ENCODE measurements around the gene INKA1.
"Not testable (repeated sequence)": the region's sequence is repeated elsewhere in the genome, so short reads cannot be mapped to it uniquely, and the experiment has no call there.

INKA1 gene

DNA sequence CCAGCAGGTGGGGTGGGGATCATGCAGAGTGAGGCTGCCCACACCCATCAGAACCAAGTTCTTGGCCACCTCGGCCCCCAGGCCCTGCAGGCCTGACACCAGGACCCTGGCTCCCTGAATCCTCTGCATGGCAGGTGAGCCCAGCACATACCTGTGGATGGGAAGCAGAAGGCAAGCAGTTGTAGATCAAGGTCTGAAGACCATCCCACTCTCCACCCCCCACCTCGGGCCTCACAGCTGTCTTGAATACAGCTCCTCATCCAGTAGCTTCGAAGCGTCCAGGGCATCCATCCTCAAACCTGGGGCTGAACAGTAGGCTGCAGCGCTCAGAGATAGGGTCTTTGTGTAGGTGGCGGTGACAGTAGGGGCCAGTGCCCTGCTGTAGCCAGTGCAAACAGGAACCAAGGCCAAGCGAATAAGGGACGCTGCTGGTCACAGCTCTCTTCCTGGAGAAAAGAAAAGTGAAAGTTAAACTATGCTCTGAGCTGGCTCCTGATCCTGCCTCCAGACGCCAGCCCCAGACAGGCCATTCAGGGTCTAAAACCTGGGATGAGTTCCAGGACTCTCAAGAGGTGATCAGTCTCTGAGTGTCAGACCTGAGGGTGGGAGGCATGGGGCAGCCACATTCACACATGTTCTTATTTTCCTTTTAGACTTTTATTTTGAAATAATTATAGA, 10.6 kb downstream of the INKA1 start, which contains the start of gene UBA7:
UBA7 (minus strand) TSS at position 457 of the 678 bp plus-strand sequence; CDS start at position 291, 166 bp downstream.
- DNase-seq = peak in 1 of 2 experiments; percentile 12

DNA sequence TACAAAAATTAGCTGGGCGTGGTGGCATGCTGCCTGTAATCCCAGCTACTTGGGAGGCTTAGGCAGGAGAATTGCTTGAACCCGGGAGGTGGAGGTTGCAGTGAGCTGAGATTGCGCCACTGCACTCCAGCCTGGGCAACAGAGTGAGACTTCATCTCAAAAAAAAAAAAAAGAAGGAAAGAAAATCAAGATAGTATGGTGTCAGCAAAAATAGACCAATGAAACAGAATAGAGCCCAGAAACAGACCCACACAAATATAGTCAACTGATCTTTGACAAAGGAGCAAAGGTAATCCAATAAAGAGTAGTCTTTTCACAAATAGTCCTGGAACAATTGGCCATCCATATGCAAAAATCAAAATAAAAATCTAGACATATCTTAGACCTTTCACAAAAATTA, 20.1 kb downstream of the INKA1 start:
- not testable (repeated sequence) for DNase-seq

DNA sequence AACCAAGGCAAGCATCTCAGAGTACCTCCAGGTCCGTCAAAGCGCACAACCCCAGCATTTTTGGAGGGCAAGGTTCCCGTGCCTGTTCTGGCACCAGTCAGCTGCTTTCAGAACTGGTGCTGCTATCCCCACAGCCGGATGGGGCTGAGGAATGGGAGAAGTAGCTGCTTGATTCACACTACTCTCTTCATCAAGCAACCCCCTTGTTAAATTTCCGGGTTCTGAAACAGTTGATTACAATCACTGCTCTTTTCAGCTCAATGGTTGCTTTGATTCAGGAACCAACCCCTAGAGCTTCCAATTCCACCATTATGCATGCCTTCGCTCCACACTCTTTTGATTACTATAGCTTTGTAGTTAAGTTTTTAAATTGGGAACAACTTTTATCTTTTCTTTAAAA, 23.0 kb downstream of the INKA1 start:
- no peak for DNase-seq

DNA sequence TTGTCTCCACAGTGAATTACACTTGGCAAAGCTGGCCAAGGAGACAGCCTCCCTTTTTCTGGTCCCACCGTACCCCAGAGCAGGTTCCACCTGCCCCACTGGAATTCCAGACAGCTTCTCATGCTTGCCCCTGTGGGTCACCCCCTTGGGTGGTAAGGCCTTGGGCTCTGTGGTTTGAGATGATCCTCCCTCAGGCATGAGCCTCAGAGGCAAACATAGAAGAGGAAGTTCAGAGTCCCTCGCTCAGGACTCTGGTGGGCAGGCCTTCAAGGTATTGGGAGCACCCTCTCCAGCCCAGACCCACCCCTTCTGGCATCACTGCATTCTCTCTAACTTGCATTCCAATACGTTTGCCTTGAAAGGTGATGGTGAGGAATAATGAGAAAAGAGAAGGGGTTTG, 28.3 kb downstream of the INKA1 start:
- no peak for DNase-seq

DNA sequence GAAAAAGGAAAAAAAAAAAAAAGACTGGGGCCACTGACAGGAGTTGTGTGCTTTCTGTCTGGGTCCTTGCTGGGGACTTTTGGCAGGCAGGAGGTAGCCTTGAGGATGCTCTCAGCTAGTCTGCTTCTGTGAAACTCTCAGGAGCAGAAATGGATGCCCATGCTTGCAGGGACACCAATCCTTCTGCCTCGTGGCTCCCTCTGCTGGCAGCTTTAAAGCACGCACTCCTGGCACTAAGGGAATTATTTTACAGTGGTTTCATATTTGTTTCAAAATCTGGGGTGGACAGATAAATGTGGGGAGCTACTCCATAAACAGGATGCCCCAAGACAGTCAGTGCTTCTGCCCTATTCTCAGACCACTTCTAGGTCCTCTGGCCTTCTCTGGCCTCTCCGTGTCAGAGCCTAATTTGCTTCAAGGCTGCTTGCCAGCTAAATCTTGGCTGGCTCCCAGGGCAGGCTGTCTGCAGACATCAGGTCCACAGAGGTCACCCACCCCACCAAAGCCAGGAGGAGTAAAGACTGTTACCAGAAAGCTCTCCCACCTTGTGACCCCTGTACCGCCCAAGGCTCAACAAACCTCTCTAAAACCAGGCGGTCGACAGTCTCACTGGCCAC, 36.2 kb downstream of the INKA1 start:
- peak; percentile 33 to 47 for DNase-seq

DNA sequence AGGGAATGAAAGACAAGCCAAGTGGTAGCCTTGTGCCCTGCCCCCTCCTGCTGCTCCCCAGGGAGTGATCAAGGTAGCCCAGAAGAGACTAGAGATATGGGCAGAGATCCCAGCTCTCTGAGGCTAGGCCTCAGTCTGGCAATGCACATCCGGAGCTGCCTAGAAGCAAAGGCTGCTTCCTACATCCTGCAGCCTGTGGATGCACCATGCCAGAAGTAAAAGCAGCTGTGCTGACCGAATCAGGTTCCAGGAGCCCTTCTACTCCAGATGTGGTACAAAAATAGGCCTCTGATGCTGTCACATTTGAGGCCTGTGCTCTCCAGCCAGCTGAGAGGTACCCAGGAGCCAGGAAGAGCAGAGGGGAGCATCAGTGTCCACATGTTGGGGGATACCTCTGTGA, 37.3 kb downstream of the INKA1 start:
- no peak for DNase-seq

DNA sequence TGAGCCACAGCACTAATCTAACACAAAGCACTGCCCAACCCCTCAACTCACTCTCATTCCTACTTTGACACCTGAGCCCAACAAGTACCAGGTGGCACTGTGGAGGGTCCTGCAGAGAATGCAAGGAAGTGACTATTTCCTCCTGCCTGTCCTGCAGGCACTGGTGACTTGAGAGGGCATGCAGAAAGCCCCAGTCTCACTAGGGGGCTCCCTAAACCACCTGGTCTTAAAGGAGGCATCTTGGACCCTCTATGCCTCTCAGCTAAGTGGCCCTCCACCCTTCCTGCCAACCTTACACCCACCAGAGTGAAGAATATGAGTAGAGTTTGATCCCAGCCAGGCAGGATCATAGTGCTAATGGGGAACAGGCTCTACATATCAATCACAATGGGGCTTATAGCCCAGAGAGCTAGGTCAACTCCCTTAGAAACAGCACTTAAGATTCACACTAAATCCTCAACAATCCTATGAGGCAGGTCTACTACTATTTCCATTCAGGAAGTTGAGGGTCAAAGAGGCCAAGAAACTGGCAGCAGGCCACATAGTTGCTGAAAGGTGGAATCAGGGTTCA, 38.1 kb downstream of the INKA1 start:
- DNase-seq = no peak

DNA sequence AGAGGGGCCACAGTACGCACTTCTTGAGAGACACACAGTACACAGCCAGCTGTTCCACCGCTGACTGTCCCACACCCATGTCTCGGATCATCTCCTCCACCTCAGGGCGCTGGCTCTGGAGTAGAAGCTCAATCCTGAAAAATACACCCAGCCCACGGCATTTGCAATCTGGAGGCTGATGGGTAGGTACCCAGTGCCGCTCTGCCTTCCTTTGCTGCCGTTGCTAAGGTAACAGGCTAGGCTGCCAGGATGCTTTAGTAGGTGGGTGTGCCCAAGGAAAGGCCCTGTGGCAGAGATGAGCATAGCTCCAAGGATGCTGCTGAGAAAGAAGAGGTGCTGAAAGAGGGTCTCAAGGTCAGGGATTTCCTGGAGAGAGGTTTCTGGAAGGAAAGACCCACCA, 38.7 kb downstream of the INKA1 start:
- DNase-seq = no peak

DNA sequence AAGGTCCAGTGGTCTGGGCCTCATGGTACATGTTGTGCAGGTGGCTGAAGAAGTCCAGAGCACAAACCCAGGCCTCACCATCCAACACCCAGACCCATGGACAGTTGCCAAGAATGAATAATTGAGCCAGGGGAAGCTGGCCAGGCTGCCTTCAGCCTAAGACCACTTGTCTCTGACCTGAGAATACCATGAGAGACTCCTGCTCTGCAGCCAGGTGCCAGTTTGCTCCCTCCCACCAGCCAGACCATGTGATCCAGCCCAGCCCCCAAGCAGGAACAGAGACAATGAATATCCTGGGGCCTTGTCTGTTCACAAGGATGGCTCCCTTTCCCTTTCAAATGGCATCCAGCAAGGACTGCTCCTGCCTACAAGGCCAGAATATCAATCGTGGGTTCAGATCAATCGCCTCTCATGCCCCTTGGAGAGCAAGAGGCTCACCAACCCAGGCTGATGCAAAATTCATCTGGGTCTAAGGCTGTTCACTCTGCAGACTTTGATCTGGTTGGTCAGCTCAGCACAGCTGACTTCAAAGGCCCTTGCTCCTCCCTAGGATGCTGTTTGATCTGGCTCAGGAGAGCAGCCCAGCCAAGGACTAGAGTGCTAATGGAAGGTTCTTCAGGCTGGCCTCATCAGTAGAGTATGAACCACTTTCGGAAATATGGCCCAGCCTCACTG, 39.9 kb downstream of the INKA1 start:
- no peak for DNase-seq

DNA sequence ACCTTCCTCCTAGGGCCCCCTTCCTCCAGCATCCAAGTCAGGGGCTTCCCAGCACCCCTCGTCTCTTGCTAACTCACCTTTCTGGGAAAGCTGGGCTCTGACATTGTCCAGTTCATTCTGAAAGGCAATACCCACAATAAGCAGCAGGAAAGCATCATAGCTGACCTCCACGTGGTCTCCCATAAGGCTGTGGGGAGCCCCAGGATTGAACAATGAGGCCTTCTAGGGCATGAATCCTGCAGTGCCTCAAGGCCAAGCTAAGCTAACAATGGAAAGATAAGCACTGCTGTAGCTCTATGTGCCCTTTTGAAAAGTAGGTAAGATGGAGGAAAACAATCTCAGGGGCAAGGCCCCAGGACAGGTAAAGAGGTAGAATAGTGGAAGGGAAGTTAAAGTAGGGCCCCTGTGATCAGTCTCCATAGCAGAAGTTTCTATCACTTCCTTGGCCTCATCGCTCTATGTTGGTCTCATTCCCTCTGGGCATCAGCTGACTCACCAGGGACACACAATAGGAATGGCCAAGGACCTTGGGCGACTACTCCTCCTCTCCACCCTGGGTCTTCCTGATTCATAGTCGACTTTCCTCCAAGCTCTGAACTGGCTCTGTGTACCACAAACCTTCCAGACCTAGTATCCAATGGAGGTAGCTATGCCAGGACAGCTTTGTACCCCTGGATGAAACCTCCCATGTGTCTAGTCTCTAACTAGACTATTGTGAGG, 41.6 kb downstream of the INKA1 start:
- no peak for DNase-seq

DNA sequence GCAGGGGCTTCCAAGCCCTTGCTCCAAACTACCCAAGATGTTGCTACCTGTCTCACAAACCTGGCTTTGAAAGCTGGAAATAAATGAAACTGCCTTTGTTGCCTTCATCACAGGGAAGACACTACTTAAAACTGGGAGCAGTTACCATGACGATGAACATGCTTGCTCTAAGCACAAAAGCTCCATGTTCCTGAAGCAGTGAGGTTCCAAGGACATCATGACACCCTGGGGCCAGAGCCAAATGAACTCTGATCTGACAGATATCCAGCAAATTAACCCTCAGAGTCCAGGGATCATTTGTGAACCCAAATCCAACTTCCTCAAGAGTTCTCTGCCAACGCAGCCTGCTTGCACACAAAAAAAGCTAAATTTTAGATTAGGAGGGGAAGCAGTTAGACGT, 42.6 kb downstream of the INKA1 start:
- no peak for DNase-seq

Measured in SW 1271 (cell line).